Hypothalamus (tissue), 51 donors: ENCODE results near the gene MAN2B2.
"Not testable (repeated sequence)": the region's sequence is repeated elsewhere in the genome, so short reads cannot be mapped to it uniquely, and the experiment has no call there.

Experiments
- DNase-seq, 51 donors: peaks; one replicate each; lab custom pipeline; 2025; lab: John Stamatoyannopoulos, UW

The MAN2B2 gene

DNA sequence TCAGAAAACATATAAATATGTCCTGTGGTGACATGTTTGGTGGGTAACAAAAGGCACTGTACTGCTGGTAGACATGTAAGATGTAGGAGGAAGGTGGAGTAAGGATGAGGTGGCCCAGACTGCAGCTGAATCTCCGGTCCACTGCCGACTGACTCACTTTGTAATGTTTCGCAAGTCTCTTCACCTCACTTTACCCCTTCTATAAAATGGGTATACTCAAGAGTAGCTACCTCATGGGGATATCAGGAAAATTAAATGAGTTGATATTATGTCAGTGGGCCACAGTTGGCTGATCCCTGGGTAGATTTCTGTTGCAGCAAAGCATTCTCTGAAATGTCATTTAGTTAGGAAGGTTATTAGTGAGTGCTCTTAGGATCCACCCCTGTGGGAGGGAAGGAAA lies 87.6 kb downstream of the MAN2B2 start:
- no peak for DNase-seq

DNA sequence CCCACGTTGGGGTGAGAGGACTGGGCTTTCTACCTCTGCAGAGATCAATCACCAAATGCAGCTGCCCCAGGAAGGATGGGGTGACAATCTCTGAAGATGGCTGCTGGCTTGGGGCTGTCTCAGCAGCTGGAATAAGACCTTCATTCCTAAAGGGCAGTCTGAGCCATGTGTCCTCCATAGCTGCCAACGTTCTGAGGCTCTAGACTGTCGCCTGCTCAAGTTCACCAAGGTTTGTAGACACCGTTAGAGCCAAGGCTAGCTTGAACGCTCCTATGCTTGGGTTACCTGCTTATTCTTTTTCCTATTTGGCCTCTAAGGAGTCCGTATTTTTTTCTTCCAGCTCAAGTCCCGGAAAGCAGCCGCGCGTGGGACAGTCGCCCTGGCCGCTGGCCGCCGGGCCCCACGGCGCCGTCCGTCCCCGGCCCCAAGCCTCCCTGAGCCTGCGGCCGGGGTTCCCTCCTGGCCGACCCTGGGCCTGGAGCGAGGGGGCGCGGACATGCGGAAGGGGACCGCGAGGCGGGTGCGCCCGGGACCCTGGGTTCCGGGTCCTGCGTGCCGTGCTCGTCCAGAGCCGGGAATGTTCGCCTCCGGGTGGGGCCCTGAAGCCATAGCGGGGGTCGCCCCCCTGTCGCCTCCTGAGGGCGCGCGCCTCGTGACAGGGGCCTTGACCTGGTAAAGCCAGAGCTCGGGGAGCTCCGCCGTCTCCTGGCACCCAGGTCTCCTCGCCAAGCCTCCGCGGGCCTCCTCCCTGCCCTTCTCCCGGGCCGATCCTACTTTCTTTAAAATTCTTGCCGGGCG lies 88.8 kb downstream of the MAN2B2 start:
- peak in 1 of 51 donors; percentile 6 for DNase-seq

DNA sequence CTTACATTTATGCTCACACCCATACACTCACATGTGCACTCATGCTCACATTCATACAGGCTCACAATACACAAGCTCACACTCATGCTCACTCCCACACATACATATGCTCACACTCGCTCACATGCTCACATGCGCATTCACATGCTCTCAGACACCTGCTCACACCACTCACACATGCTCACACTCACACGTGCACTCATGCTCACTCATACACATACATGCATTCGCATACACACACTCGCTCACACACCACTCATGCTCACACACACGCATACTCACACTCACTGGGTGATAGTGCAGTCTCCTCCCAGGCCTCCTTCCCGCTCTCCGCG lies 90.3 kb downstream of the MAN2B2 start:
- no peak for DNase-seq

DNA sequence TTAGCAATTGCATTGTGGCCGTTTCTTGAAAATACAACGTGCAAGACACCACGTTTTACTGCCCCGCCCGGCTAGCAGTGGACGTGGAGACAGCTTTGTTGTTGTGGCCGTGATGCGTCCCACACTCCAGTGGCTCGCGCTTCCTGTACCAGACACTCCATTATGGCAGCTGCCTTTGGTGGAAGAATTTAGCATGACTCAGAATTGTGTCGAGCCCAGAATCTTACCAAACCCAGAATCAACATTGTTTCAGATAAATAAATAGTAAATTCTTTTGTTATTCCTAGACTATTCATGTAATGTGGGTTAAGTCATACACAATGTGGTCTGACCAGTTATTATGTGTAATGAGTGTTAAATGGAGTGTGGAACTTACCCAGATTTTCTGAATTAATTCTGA lies 93.4 kb downstream of the MAN2B2 start:
- no peak for DNase-seq

DNA sequence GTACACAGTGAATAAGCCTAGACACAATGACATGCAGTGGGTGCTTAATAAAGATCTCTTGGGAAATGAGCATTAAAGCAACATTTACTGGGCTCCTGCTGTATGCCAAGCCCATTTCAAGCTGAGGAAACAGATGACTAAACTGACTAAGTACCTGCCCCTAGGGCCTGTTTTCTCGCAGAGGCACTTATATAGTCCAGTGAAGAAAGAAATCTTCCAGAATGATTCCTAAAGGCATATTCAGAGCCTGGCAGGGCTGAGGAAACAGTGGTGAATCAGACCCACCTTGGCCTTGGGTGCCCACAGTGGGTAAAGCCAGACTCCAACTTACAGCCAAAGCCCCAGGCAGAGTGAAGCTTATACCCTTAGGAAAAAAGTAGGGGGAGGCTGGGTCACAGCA lies 96.7 kb downstream of the MAN2B2 start:
- DNase-seq: no peak

DNA sequence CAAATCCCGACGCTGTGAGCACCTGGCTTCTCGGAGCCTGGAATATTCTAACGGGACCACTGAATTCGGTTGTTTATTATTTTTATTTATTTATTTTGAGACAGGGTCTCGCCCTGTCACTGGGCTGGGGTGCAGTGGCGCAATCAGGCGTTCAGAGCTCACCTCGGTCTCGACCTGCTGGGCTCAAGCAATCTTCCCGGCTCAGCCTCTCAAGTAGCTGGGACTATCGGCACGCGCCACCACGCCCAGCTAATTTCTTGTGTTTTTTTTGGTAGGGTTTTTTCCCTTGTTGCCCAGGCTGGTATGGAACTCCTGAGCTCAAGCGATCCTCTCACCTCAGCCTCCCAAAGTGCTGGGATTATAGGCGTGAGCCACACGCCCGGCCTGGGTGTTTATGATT lies 97.1 kb downstream of the MAN2B2 start:
- no peak for DNase-seq

DNA sequence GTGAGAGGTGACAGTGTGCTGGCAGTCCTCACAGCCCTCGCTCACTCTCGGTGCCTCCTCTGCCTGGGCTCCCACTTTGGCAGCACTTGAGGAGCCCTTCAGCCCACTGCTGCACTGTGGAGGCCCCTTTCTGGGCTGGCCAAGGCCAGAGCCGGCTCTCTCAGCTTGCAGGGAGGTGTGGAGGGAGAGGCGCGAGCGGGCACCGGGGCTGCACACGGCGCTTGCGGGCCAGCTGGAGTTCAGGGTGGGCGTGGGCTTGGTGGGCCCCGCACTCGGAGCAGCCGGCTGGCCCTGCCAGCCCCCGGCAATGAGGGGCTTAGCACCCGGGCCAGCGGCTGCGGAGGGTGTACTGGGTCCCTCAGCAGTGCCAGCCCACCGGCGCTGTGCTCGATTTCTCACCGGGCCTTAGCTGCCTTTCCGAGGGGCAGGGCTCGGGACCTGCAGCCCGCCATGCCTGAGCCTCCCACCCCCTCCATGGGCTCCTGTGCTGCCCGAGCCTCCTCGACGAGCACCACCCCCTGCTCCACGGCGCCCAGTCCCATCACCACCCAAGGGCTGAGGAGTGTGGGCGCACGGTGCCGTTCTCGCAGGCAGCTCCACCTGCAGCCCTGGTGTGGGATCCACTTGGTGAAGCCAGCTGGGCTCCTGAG lies 97.7 kb downstream of the MAN2B2 start:
- DNase-seq: not testable (repeated sequence)
